Measurements from ENCODE around the gene SAMD5.
A peak's percentile ranks its signal among the peaks of the same experiment; 100 is the strongest.

SAMD5 gene

DNA sequence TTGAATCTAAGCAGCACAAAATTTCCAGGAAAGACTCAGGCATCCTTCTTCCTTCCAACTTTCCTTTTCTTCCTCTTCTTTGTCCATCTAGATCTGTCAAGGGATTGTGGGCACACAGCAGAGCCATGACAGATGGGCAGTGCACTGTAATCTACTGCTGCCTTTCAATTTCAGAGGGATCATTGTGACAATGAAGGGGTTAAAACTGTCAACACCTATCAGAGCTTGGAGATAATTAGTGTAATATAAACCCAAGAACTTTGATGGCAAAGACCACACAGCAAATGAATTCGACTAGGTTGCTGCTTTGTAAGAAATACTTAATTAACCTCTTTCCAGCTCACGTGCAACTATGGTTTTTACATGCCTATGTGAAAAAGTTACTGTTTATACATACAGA is 55.0 kb downstream of the SAMD5 start:
- no peak for DNase-seq (ENCODE audit: low read depth, low spot score)
- no peak overlapping the region for H3K27ac ChIP-seq

DNA sequence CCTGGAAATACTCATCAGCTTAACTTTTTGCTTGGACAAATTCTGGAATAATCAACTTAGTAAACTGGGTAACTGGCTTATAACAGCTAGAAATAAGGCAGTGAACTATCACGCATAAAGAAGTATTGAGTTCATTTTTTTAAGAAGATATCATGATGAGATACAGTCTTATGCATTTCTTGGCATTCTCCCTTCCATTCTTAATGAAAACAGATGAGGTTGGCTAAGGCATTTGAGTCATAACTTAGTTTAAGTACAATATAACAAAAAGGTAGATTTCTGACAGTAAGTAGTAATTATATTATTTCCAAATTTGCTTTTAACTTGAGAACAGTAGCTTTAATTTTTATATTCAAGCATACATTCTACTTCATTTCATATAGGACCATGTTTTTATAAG is 56.1 kb downstream of the SAMD5 start:
- no peak overlapping the region for H3K27ac ChIP-seq
- DNase-seq (ENCODE audit: low read depth, low spot score), result no peak

DNA sequence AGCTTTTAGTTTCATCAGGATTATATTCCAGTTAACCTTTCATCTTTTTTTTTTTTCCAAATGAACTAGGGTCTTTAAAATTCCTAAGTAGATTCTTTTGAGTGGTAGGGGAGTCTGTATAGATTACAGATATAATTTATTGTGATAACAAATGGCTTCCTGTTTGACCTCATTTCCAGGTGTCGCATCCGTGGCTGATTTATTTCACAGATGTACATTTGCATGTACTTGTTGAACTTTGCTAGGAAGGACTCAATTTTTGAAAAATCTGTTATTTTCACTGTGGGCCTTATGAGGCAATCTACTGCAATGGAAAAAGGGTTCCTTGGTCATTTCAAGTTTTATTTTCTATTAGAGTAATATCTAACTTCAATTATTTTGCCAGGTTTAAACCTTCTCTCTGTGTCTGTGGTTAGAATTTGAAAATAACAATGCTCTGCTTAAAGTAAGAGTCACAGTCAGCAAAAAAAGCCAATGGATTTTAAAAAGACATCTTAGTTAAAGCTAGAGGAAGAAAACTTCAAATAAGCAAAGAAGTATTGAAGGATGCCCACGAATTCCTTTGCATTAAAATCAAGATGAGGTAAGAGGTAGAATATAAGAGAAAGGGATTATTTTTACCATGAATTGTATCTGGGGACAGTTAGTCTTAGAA is 57.9 kb downstream of the SAMD5 start:
- DNase-seq (ENCODE audit: low read depth, low spot score), result no peak
- no peak overlapping the region for H3K27ac ChIP-seq

DNA sequence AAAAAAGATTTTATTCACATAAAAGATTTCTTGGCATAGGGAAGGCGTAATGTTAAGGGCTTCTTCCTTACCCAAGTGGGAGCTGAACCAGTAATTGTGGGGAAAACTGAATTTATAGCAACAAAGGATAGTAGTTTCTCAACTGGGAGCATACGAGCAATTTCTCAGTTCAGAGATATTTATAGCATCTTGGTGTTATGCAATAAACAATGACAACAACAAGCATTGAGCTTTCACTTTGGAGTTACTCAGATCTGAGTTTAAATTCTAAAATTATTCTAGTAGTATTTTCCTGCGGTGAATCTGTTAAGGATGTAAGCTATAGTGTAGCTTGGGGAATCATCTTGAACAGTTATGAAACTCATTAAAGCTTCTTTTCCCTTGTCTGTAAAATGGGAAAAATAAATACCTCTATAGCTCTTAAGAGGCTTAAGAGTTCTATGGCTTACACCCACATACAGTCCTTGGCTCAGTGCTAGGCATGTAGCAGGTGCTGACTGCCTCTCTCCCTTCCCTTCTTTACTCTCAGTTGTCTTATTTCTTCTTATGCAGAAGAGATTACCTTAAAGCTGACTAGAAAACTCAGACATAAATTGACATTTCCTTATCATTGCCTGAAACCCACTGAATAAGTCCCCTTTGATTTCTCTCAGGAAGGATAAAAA is 58.8 kb downstream of the SAMD5 start:
- no peak for DNase-seq (ENCODE audit: low read depth, low spot score)
- no peak overlapping the region for H3K27ac ChIP-seq

DNA sequence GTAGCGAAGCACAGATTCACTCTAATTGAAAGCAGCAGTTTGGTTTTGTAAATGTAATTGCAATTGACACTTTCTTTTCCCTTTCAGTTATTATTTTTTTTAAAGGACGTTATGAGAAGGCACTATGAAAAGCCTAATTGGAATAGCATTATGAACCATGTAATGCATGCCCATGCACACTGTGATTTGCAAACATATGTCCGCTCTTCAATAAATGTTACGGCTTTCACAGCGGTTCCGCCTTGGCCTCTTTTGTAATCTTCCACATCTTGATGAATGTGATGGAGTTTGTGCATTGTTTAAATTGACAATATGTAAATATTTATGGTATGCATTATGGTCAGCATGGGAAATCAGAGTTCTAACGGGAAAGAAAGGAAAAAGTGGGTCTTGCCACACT is 61.3 kb downstream of the SAMD5 start:
- no peak overlapping the region for H3K27ac ChIP-seq
- no peak for DNase-seq (ENCODE audit: low read depth, low spot score)

DNA sequence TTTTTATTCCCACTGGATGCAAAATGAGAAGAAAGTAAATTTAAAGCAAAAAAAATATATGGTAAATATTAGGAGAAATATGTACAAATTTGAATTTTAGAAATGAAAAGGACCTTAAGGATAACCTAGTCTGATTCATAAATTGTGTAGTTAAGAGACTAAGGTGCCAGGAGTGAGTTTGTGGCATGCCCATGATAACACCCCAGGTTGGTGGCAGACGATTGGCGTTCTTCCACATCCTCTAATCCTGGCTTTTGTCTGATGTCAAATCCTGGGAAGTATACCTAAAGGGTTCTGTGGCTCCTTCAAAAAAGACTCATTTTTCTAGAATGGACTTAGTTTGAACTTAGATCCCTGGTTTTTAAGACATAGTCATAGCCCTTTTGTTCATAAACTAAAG is 62.2 kb downstream of the SAMD5 start:
- no peak for DNase-seq (ENCODE audit: low read depth, low spot score)
- no peak overlapping the region for H3K27ac ChIP-seq

DNA sequence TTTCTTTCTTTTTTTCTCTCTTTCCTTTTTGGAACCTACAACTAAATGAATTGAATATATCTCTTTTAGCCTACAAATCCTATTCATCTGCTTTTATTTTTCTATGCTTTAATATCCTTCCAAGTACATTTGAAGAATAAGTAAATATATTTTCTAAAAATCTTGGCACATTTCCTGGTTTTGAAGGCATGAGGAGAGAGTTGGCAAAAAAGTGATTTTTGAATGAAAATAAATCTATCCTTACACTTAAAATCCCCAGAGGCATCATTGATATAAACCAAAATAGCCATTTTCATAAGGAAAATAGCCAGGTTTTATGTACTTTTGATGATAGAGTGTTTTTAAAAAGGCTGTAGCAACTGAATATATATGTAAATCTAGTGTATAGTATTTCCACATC is 69.0 kb downstream of the SAMD5 start:
- DNase-seq (ENCODE audit: low read depth, low spot score), result no peak
- H3K27ac ChIP-seq, result no peak overlapping the region

DNA sequence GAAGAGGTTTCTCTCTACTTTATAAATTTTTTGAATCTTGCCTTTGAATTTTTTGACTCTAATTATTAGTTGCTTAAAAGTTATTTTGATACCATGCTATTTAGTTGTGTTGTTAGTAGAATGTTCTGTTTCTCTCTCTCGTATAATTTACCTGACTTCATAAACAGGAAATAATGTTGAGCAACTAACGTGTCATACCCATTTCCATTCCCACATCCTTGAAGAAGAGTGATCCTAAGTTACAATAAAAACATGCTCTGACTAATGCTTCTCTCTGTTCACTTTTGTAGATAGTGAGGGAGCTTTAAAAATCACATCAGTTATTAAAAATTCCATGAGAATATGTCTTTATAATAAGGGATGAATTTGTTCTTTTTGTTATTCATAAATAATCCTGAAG is 69.7 kb downstream of the SAMD5 start:
- peak; percentile 36 for DNase-seq (ENCODE audit: low read depth, low spot score)
- H3K27ac ChIP-seq, result peak overlapping the region; percentile 27

DNA sequence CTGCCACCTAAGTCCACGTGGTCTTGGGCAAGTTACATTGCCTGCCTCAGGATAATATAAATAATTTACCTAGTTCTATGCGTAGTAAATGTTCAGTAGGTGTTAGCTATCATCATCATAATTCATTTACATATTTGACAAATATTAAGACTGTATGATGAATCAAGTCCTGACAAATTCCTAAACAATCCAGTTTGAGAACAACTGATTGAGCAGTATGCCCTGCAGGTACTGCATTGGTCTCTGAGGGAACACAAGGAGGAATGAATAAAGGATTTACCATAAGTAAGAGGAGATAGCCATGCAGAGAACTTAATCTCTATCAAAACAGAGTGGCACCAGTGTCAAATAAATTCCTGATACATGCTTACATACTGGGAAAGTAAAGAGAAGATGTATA is 70.4 kb downstream of the SAMD5 start:
- peak overlapping the region; percentile 27 for H3K27ac ChIP-seq
- no peak for DNase-seq (ENCODE audit: low read depth, low spot score)

DNA sequence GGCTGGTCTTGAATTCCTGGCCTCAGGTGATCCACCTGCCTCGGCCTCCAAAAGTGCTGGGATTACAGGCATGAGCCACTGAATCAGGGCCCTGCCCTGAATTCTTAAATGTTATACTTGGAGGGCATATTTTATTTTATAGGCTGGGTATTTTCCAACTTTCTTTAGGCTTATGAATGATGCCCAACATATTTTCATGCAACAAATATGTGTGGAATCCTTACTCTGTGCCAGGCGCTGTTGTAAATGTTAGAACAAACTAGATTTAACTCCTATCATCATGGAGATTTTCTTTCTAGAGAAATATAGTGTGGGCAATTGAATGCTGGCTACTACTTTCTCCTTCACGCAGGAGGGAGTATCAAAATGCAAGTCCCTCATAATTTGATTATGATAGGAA is 71.2 kb downstream of the SAMD5 start:
- H3K27ac ChIP-seq, result no peak overlapping the region
- DNase-seq (ENCODE audit: low read depth, low spot score), result no peak

DNA sequence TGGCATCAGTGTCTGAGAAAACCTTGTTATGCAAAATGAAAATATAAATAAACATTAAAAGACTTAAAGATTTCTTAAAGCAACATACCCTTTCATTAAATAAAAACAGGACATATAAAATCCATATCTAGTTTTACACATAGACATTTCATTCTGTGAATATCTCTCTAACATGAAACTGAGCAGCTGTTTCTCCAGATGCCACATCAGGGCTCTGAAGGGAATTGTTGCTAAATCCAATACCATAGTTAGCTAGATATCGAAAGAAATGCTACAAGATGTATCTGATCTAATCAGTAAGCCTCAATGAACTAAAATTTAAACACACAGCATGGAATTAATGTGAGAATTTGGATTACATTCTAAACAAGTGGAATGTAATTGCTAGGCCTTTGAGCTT is 74.5 kb downstream of the SAMD5 start:
- DNase-seq (ENCODE audit: low read depth, low spot score), result no peak
- no peak overlapping the region for H3K27ac ChIP-seq

DNA sequence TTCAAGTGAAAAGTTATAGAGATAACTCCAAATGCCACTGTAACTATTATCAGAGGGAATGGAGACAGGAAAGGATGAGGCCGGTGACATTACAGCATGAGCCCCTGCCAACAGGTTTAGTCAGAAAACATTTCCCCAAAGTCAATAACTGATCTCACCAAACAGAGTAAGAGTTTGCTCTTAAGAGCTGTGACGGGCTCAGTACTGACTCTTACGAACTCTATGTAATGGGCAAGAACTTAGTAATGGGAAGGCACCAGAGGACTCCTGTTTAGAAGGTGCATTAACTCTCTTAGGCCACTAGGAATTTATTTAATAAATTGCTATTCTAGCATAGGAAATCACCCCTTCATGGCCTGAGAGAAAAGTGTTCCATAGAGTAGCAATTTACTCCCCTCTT is 76.8 kb downstream of the SAMD5 start:
- H3K27ac ChIP-seq, result no peak overlapping the region
- DNase-seq (ENCODE audit: low read depth, low spot score), result no peak

DNA sequence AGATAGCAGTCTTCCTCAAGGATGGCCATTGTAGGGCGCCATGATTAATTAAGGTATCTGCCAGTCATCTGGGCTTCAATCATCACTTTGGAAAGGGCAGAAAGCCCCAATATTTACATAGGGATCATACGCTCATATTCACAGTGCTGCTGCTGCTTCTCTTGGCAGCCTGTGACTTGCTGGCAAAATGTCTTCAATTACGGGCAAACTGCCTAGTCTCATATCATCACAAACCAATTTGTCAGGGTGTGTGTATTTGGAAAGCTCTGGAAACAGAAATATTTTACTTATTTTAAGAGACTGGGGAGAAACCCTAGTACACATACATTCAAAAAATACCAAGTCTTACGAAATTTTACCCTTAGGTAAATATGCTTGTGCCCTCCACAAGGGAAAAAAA is 77.6 kb downstream of the SAMD5 start:
- DNase-seq (ENCODE audit: low read depth, low spot score), result no peak
- H3K27ac ChIP-seq, result no peak overlapping the region

DNA sequence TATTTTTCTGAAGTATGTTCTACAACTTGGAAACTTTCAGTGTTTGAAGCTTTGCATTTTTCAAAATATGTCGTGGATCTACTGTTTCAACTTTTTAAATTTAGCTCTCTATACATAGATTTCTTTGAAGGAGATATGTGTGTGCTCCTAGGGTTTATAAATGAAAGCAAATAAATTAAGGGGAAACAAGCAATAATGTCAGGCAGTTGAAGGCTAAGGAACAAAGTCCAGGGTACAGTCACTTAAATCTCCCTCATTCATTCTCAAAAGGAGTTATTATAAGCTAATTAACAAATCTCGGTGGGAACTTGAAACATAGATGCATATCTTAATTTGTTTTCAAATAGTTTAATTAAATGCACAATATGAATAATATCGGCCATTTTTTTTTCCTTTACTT is 79.4 kb downstream of the SAMD5 start:
- no peak for DNase-seq (ENCODE audit: low read depth, low spot score)

DNA sequence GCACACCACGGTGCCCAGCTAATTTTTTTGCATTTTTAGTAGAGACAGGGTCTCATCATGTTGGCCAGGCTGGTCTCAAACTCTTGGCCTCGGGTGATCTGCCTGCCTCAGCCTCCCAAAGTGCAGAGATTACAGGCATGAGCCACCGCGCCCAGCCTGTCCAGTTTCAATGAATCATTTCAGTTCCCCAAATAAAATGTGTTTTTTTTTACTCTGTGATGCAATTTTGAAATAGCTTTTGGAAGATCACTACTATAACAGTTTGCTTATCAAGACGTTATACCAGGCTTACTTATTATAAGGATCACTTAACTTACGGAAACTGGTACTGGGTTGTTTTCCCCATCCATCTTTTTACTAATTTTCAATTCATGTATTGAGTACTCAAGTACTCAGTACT is 80.0 kb downstream of the SAMD5 start:
- no peak for DNase-seq (ENCODE audit: low read depth, low spot score)
- no peak overlapping the region for H3K27ac ChIP-seq

More for the DNA sequence above, 79.4 kb downstream of the SAMD5 start:
- H3K27ac ChIP-seq, result no peak overlapping the region

DNA sequence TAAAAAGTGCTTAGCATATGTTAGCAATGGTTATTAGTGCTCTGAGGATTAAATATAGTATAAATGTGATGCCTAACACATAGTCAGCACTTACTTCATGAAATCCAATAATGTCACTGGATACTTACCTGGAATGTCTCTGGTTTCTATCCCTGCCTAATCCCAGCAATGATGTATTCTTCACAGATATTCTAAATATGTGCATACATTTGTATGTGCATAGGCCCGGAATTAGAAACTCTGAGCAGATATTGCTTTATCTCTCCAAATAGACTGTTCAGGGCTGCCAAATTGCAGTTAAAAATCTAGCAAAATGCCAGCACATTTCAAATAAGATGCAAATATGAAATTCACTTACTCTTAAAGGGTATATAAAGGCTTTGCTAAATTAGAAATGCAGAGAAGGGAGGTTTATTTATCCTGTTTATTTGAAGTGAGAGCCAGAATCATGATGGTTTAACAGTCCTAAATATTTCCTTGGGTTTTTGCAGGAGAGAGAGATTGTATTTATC is 81.3 kb downstream of the SAMD5 start:
- H3K27ac ChIP-seq, result no peak overlapping the region
- no peak for DNase-seq (ENCODE audit: low read depth, low spot score)

DNA sequence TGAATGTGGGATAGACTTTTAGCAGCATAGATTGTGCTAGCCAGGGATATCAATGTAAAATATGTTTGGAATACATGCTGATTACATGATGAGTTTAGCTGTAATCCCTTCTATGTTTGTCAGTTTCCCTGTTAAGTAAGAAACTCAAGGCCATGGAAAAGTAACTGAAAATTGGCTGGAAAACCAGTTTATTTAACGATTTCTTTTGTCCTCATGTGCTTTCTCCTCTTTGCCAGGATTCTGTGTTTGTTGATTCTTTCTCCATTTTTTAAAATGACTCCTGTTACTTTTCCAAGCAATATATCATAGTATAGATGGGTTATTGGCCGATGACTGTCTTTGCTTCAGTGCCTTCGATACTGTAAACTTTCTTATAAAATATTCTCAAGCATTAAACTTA is 87.5 kb downstream of the SAMD5 start:
- no peak overlapping the region for H3K27ac ChIP-seq
- DNase-seq (ENCODE audit: low read depth, low spot score), result no peak

DNA sequence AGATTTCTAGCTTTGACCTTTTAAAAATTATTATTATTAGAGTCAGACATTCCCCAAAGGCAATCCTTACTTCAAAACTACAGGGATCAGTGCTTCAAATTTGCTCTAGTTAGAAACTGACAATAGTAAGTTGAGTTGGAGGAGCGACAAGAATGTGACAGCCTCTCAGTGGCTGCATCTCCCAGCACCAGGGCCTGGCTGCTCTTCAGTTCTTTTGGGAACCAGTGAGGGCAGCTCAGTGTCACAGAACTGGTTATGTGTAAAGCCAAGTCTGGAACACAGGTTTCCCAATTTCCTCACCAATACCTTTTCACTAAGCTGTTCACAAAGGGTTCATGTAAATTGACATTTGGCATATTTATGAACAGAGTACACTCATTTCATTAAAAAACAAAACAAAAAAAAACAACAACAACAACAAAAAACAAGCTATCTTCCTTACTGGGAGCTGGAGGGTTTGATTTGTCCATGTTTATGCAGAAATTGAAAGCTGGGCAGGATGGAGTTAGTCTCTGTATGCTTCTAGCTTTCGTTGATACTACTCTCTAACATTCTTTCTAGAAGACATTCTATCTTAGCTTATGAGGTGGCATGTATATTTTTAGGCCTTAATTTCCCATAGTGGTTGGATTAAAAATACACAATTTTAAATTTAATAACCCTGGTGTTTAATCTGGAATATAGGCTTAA is 95.0 kb downstream of the SAMD5 start:
- H3K27ac ChIP-seq, result no peak overlapping the region
- no peak for DNase-seq (ENCODE audit: low read depth, low spot score)

DNA sequence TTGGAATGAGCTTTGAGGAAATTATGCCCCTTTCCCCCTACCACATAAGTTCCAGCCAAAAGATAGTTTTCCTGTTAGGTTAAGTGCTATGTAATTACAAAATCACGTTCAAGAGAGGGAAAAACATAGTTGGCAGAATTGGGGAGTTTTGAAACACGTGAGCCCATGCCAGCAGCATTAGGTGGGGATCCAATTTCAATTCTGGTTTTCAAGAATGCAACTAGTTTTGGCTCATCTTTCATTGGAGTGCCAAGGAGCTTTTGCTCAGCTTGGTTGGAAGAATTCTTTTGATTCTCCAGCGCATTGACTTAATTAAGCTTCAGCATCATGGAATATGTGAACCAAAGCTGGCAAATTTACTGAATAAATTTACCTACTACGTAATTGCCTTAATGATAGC is 95.9 kb downstream of the SAMD5 start:
- DNase-seq (ENCODE audit: low read depth, low spot score), result no peak

DNA sequence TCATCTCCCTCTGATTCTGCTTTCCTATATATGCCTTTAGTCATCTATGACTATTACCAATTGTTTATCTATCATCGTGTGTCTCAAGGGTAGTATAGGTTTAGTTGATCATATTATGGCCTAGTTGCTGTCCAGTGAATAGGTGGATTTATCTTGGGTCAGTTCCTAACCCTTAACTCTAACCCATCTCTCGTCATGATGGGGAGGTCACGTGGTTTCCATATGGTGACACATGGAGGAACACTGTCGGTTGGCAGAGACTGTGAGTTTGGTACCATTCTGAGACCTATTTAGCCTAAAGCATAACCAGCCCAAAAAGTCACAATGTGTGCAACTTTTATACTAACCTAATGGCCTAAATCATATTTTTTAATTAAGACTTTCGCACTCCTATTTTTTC is 103.5 kb downstream of the SAMD5 start:
- DNase-seq (ENCODE audit: low read depth, low spot score), result no peak
- H3K27ac ChIP-seq, result no peak overlapping the region

More for the DNA sequence above, 95.9 kb downstream of the SAMD5 start:
- H3K27ac ChIP-seq, result no peak overlapping the region

DNA sequence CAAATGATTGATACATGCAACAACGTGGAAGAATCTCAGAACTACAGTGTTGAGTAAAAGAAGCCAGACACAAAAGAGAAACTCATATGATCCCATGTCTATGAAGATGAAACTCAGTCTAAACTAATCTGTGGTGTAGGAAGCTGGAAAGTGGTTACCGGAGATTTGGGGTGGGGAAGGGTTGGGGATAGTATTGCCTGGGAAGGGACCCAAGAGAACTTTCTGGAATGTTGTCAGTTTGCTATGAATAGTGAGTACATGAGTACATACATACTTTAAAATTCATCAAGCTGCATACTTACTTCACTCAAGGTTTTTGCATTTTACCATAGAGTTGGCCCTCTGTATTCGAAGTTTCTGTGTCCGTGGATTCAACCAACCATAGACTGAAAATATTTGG is 106.0 kb downstream of the SAMD5 start:
- no peak for DNase-seq (ENCODE audit: low read depth, low spot score)
- H3K27ac ChIP-seq, result no peak overlapping the region

Measured in epithelial cell of prostate (primary cell).